Colonic mucosa (tissue), 4 donors: ENCODE data around the gene EXOC4. TPM values are rescaled to one million over a fixed set of nuclear protein-coding genes. Genes with fewer than 3 reads are reported as not detected.

ENCODE experiments used
- DNase-seq: peaks from one replicate; pipeline ENCODE4 v3.0.0-alpha.2; 2020
- H3K27ac ChIP-seq: fragments of 200-600 bp; one replicate; pipeline ENCODE4 v1.8.0; 2021
- H3K27me3 ChIP-seq: fragments of 200-600 bp; one replicate; pipeline ENCODE4 v1.8.0; 2021
- H3K36me3 ChIP-seq: fragments of 200-600 bp; one replicate; pipeline ENCODE4 v1.8.0; 2021
- H3K4me1 ChIP-seq: fragments of 200-600 bp; one replicate; pipeline ENCODE4 v1.8.0; 2021; ENCODE audit warnings: mild to moderate bottlenecking
- H3K4me3 ChIP-seq: fragments of 200-600 bp; one replicate; pipeline ENCODE4 v1.8.0; 2021
- H3K9ac ChIP-seq, 2 donors: one replicate each; pipeline ENCODE4 v1.7.0; 2013; ENCODE audit warnings: control low read depth in 2 of 2, low read depth in 2 of 2, low read length in 2 of 2
- H3K9me3 ChIP-seq: fragments of 200-600 bp; one replicate; pipeline ENCODE4 v1.8.0; 2021
- CTCF ChIP-seq: fragments of 200-600 bp; IDR thresholded peaks from one replicate; pipeline ENCODE4 v1.8.0; 2022; ENCODE audit warnings: antibody characterized with exemption, mild to moderate bottlenecking
- intact Hi-C: fragments of 100-400 bp; cut with DNase I; formaldehyde crosslinking; loops from one replicate; pipeline ENCODE4 v1.14.1; 2022
- total RNA-seq, 2 donors: library from RNA; stranded (reverse); fragmentation: NEBNext Ultra II Directional in 1 of 2; extraction: Animal tissue kit (Norgen Biotek cat#: 25700) in 1 of 2; gene quantifications; one replicate each; pipeline ENCODE4 v1.2.1, GENCODE V29; 2021
- donor health status: healthy.
- donor health status: DM: no; HTN: no; CAD: no.
- donor health status: DM: no; HTN: no; CAD: no.

Gene EXOC4
- total RNA-seq, 2 donors from 2014 or later: 61.1 to 73.3 TPM

DNA sequence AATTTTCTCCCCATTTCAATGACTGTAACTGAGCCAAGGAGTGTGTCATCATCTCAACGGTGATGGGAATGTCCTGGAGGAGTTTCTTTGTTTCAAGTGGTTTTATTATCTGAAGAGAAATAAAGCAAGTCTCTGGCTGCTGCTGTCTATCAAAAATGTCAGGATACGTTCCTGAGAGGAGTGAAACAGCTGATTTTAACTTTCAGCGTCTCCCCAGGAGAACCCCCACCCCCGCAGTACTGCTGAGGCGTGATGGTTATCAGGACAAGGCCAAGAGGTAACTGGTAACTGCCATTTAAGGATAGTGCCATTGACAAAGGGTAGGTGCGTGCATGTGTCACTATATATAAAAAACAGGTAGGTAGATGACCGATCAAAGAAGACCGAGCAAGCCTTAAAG, 803.9 kb downstream of the EXOC4 start:
- no peak for TF ChIP-seq CTCF

GRCh38 chr7:134058521-134058920, 805.6 kb downstream of the EXOC4 start:
- Histone ChIP-seq H3K36me3 (no peaks in the 10 kb centered on the region), H3K9ac (no peak overlapping the region), H3K4me1 (no peaks in the 10 kb centered on the region), H3K9me3 (no peaks in the 10 kb centered on the region), H3K27ac (no peak overlapping the region), H3K4me3 (no peak overlapping the region), H3K27me3 (no peaks in the 10 kb centered on the region)
- no peak for DNase-seq
- intact Hi-C loops: no loop called here
- TF ChIP-seq CTCF: no peak

More for the DNA sequence above, 803.9 kb downstream of the EXOC4 start:
- intact Hi-C loops: no loop called here
- H3K9ac ChIP-seq: no peak overlapping the region
- no peak overlapping the region for H3K27ac ChIP-seq
- no peak for DNase-seq
- no peaks in the 10 kb centered on the region for H3K27me3 ChIP-seq
- no peaks in the 10 kb centered on the region for H3K9me3 ChIP-seq
- H3K36me3 ChIP-seq: no peaks in the 10 kb centered on the region
- H3K4me1 ChIP-seq: no peaks in the 10 kb centered on the region
- no peak overlapping the region for H3K4me3 ChIP-seq

GRCh38 chr7:134058980-134059379, 806.1 kb downstream of the EXOC4 start:
- H3K4me3 ChIP-seq: no peak overlapping the region
- no peaks in the 10 kb centered on the region for H3K9me3 ChIP-seq
- no peak for DNase-seq
- no peaks in the 10 kb centered on the region for H3K27me3 ChIP-seq
- intact Hi-C loops: no loop called here
- H3K27ac ChIP-seq: no peak overlapping the region
- H3K9ac ChIP-seq: no peak overlapping the region
- TF ChIP-seq CTCF: no peak
- no peaks in the 10 kb centered on the region for H3K36me3 ChIP-seq
- H3K4me1 ChIP-seq: no peaks in the 10 kb centered on the region

DNA sequence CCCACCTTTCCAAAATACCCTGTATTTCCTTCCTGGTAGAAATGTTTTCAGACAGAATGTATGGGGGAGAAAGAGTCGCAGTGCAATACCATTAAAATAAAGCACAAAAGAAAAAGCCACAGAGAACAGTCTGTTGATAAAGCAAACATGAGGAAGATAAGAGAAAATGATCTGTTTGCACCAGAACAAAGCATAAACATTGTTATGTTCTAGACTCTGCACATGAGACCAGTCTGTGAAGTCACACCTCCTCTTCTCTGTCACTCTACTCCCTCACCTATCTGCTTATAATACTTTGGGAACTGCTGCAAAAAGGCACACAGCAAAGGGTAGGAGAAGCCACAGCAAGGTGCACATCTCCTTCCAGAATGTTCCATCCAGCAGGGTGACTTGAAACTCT, 807.0 kb downstream of the EXOC4 start:
- intact Hi-C loops: no loop called here
- no peak overlapping the region for H3K4me3 ChIP-seq
- no peak for TF ChIP-seq CTCF
- H3K27me3 ChIP-seq: no peaks in the 10 kb centered on the region
- no peaks in the 10 kb centered on the region for H3K4me1 ChIP-seq
- no peak for DNase-seq
- H3K27ac ChIP-seq: no peak overlapping the region
- H3K36me3 ChIP-seq: no peaks in the 10 kb centered on the region
- no peak overlapping the region for H3K9ac ChIP-seq
- H3K9me3 ChIP-seq: no peaks in the 10 kb centered on the region

GRCh38 chr7:134060874-134061273, 808.0 kb downstream of the EXOC4 start:
- Histone ChIP-seq H3K4me3 (no peak overlapping the region), H3K9ac (no peak overlapping the region), H3K27me3 (no peaks in the 10 kb centered on the region), H3K4me1 (no peaks in the 10 kb centered on the region), H3K9me3 (no peaks in the 10 kb centered on the region), H3K36me3 (no peaks in the 10 kb centered on the region), H3K27ac (no peak overlapping the region)
- TF ChIP-seq CTCF: no peak
- DNase-seq: no peak
- intact Hi-C loops: no loop called here

GRCh38 chr7:134062460-134062859, 809.6 kb downstream of the EXOC4 start:
- Histone ChIP-seq H3K4me1 (no peaks in the 10 kb centered on the region), H3K9me3 (no peaks in the 10 kb centered on the region), H3K4me3 (no peak overlapping the region), H3K9ac (no peak overlapping the region), H3K27me3 (no peaks in the 10 kb centered on the region), H3K27ac (no peak overlapping the region), H3K36me3 (no peaks in the 10 kb centered on the region)
- no peak for DNase-seq
- no peak for TF ChIP-seq CTCF
- intact Hi-C loops: no loop called here
